Measurements from ENCODE around the gene MALL. TPM values are rescaled to one million over a fixed set of nuclear protein-coding genes. Genes with fewer than 3 reads are reported as not detected.
A peak's percentile ranks its signal among the peaks of the same experiment; 100 is the strongest.
"Not testable (repeated sequence)": the region's sequence is repeated elsewhere in the genome, so short reads cannot be mapped to it uniquely, and the experiment has no call there.

MALL gene
- total RNA-seq = under 1 TPM in 1 of 2 donors, not detected in 1; 0.17 TPM

- no peaks in the 10 kb centered on the region for H3K36me3 Mint-ChIP-seq (ENCODE audit: insufficient read depth in 2 of 2)
- no peak for DNase-seq
- H3K4me3 Mint-ChIP-seq = peak within 1 kb of the TSS in 1 of 2 donors; percentile 41
- no peaks in the 10 kb centered on the region for H3K9me3 Mint-ChIP-seq
- no peak within 1 kb of the TSS for H3K27ac Mint-ChIP-seq
- no peaks in the 10 kb centered on the region for H3K4me1 Mint-ChIP-seq (ENCODE audit: low read depth)
- H3K27me3 Mint-ChIP-seq (ENCODE audit: low read depth) = peaks cover 80% of the 10 kb centered on the region
- peak in 1 of 2 donors; percentile 21 for ATAC-seq (replicated peaks in 1 of 2)
These were observed at the start of gene MALL for GRCh38 chr2:110115291-110116032. TSS of gene MALL (minus strand) at chr2:110115822. CDS start at chr2:110115792, 30 bp downstream.

GRCh38 chr2:110157153-110157793 lies 41.7 kb upstream of the MALL start:
- DNase-seq = peak; percentile 12 to 20
- Mint-ChIP-seq H3K27ac (no peak overlapping the region), H3K4me3 (no peak overlapping the region), H3K9me3 (peaks cover 10 to 11% of the 10 kb centered on the region in 2 donors), H3K27me3 (ENCODE audit: low read depth) (peaks cover under 1% of the 10 kb centered on the region), H3K4me1 (ENCODE audit: low read depth) (peaks cover 28% of the 10 kb centered on the region), H3K36me3 (ENCODE audit: insufficient read depth in 2 of 2) (peaks cover 14 to 24% of the 10 kb centered on the region in 2 donors)
- ATAC-seq (replicated peaks in 1 of 2) = peak; percentile 62 to 68

- ATAC-seq (replicated peaks in 1 of 2); H3K4me3 Mint-ChIP-seq; H3K27ac Mint-ChIP-seq; H3K27me3 Mint-ChIP-seq (ENCODE audit: low read depth); DNase-seq: not testable (repeated sequence)
- Mint-ChIP-seq H3K36me3 (ENCODE audit: insufficient read depth in 2 of 2) (peaks cover 14 to 29% of the 10 kb centered on the region in 2 donors), H3K4me1 (ENCODE audit: low read depth) (peaks cover 41% of the 10 kb centered on the region), H3K9me3 (peaks cover 11 to 12% of the 10 kb centered on the region in 2 donors)
These were observed 39.2 kb upstream of the MALL start for GRCh38 chr2:110154828-110155227.

- DNase-seq; H3K4me3 Mint-ChIP-seq; H3K27ac Mint-ChIP-seq; ATAC-seq (replicated peaks in 1 of 2); H3K27me3 Mint-ChIP-seq (ENCODE audit: low read depth): not testable (repeated sequence)
- peaks cover 14 to 29% of the 10 kb centered on the region in 2 donors for H3K36me3 Mint-ChIP-seq (ENCODE audit: insufficient read depth in 2 of 2)
- H3K9me3 Mint-ChIP-seq = peaks cover 11 to 12% of the 10 kb centered on the region in 2 donors
- H3K4me1 Mint-ChIP-seq (ENCODE audit: low read depth) = peaks cover 47% of the 10 kb centered on the region
These were observed 38.6 kb upstream of the MALL start for GRCh38 chr2:110154188-110154587.

GRCh38 chr2:110153416-110153815 lies 37.8 kb upstream of the MALL start:
- Mint-ChIP-seq H3K4me3 (no peak overlapping the region), H3K27me3 (ENCODE audit: low read depth) (peaks cover 6% of the 10 kb centered on the region), H3K4me1 (ENCODE audit: low read depth) (peaks cover 53% of the 10 kb centered on the region), H3K9me3 (peaks cover 11 to 14% of the 10 kb centered on the region in 2 donors), H3K27ac (peak overlapping the region; percentile 25), H3K36me3 (ENCODE audit: insufficient read depth in 2 of 2) (peaks cover 14 to 32% of the 10 kb centered on the region in 2 donors)
- ATAC-seq (replicated peaks in 1 of 2) (no peak), DNase-seq (no peak)

GRCh38 chr2:110152943-110153342 lies 37.3 kb upstream of the MALL start:
- Mint-ChIP-seq H3K36me3 (ENCODE audit: insufficient read depth in 2 of 2) (peaks cover 14 to 35% of the 10 kb centered on the region in 2 donors), H3K9me3 (peaks cover 13 to 15% of the 10 kb centered on the region in 2 donors), H3K4me1 (ENCODE audit: low read depth) (peaks cover 58% of the 10 kb centered on the region), H3K27me3 (ENCODE audit: low read depth) (peaks cover 6% of the 10 kb centered on the region), H3K27ac (peak overlapping the region; percentile 25), H3K4me3 (no peak overlapping the region)
- no peak for DNase-seq
- ATAC-seq (replicated peaks in 1 of 2) = no peak

GRCh38 chr2:110149330-110150220 lies 34.0 kb upstream of the MALL start:
- peak; percentile 85 to 86 for ATAC-seq (replicated peaks in 1 of 2)

GRCh38 chr2:110146945-110147332 lies 31.3 kb upstream of the MALL start:
- no peak for DNase-seq
- Mint-ChIP-seq H3K27ac (no peak overlapping the region), H3K9me3 (peaks cover 2 to 4% of the 10 kb centered on the region in 2 donors), H3K4me1 (ENCODE audit: low read depth) (peaks cover 63% of the 10 kb centered on the region), H3K36me3 (ENCODE audit: insufficient read depth in 2 of 2) (peaks cover 0 to 11% of the 10 kb centered on the region in 2 donors), H3K4me3 (peak overlapping the region; percentile 2 to 6), H3K27me3 (ENCODE audit: low read depth) (peaks cover 3% of the 10 kb centered on the region)
- ATAC-seq (replicated peaks in 1 of 2) = peak; percentile 39 to 54

More at GRCh38 chr2:110149330-110150220, 34.0 kb upstream of the MALL start:
- Mint-ChIP-seq H3K36me3 (ENCODE audit: insufficient read depth in 2 of 2) (peaks cover 9 to 26% of the 10 kb centered on the region in 2 donors), H3K27ac (no peak overlapping the region), H3K4me1 (ENCODE audit: low read depth) (peaks cover 70% of the 10 kb centered on the region), H3K9me3 (peaks cover 8 to 14% of the 10 kb centered on the region in 2 donors), H3K27me3 (ENCODE audit: low read depth) (peaks cover 6% of the 10 kb centered on the region), H3K4me3 (peak overlapping the region; percentile 25 to 51)
- DNase-seq = no peak

- no peak for DNase-seq
- Mint-ChIP-seq H3K27ac (no peak overlapping the region), H3K27me3 (ENCODE audit: low read depth) (no peaks in the 10 kb centered on the region), H3K9me3 (peaks cover 2 to 4% of the 10 kb centered on the region in 2 donors), H3K4me1 (ENCODE audit: low read depth) (peaks cover 59% of the 10 kb centered on the region), H3K36me3 (ENCODE audit: insufficient read depth in 2 of 2) (peaks cover 0 to 8% of the 10 kb centered on the region in 2 donors), H3K4me3 (peak overlapping the region; percentile 2 to 6)
- no peak for ATAC-seq (replicated peaks in 1 of 2)
These were observed 30.7 kb upstream of the MALL start for GRCh38 chr2:110146183-110146944.

GRCh38 chr2:110143982-110144381 lies 28.4 kb upstream of the MALL start:
- no peak for DNase-seq
- Mint-ChIP-seq H3K4me3 (no peak overlapping the region), H3K36me3 (ENCODE audit: insufficient read depth in 2 of 2) (peaks cover 0 to 8% of the 10 kb centered on the region in 2 donors), H3K27ac (no peak overlapping the region), H3K27me3 (ENCODE audit: low read depth) (no peaks in the 10 kb centered on the region), H3K4me1 (ENCODE audit: low read depth) (peaks cover 45% of the 10 kb centered on the region), H3K9me3 (peaks cover 2 to 4% of the 10 kb centered on the region in 2 donors)
- no peak for ATAC-seq (replicated peaks in 1 of 2)

GRCh38 chr2:110140401-110140800 lies 24.8 kb upstream of the MALL start:
- H3K27ac Mint-ChIP-seq = no peak overlapping the region
- no peaks in the 10 kb centered on the region for H3K27me3 Mint-ChIP-seq (ENCODE audit: low read depth)
- peaks cover 14% of the 10 kb centered on the region for H3K4me1 Mint-ChIP-seq (ENCODE audit: low read depth)
- no peaks in the 10 kb centered on the region for H3K36me3 Mint-ChIP-seq (ENCODE audit: insufficient read depth in 2 of 2)
- no peaks in the 10 kb centered on the region for H3K9me3 Mint-ChIP-seq
- no peak overlapping the region for H3K4me3 Mint-ChIP-seq
- no peak for ATAC-seq (replicated peaks in 1 of 2)
- DNase-seq = no peak

- Mint-ChIP-seq H3K27ac (peak overlapping the region; percentile 72), H3K9me3 (no peaks in the 10 kb centered on the region), H3K27me3 (ENCODE audit: low read depth) (no peaks in the 10 kb centered on the region), H3K36me3 (ENCODE audit: insufficient read depth in 2 of 2) (peaks cover 2 to 16% of the 10 kb centered on the region in 2 donors), H3K4me3 (peak overlapping the region in 1 of 2 donors; percentile 32), H3K4me1 (ENCODE audit: low read depth) (peaks cover 22% of the 10 kb centered on the region)
- DNase-seq (no peak), ATAC-seq (replicated peaks in 1 of 2) (peak; percentile 70 to 77)
These were observed 18.4 kb upstream of the MALL start for GRCh38 chr2:110134025-110134424.
